PC-9 (cell line): ENCODE data around the gene DSG2. TPM values are rescaled to one million over a fixed set of nuclear protein-coding genes. Genes with fewer than 3 reads are reported as not detected.

ENCODE experiments used
- BruUV-seq: library from RNA; stranded (reverse); fragments of 400-500 nt; replicated peaks from 2 replicates; lab custom pipeline; 2021; lab: Mats Ljungman, UMichigan
- CTCF ChIA-PET: fragments of 300-600 bp; sonication (Branson Sonifier 250); formaldehyde crosslinking; loops from one replicate; lab custom pipeline; 2022; ENCODE audit warnings: antibody characterized with exemption; lab: Charles Lee
- POLR2A ChIA-PET: fragments of 300-600 bp; sonication (Branson Sonifier 250); formaldehyde crosslinking; loops from one replicate; lab custom pipeline; 2022; ENCODE audit warnings: antibody characterized with exemption; ENCODE audit not compliant: unreplicated experiment; lab: Charles Lee
- DNase-seq, 2 experiments: peaks; one replicate each; pipeline versions ENCODE4 v3.0.0 to v3.0.0-alpha.2; 2015 to 2022; ENCODE audit warnings: mixed read lengths in 1 of 2
- H2AFZ ChIP-seq: fragments of 200-600 bp; sonication (generic); 2 replicates; pipeline ENCODE4 v1.8.1; 2017; ENCODE audit warnings: antibody characterized with exemption
- H3F3A ChIP-seq: fragments of 200-600 bp; sonication (generic); 2 replicates; pipeline ENCODE4 v1.8.1; 2017; ENCODE audit warnings: antibody characterized with exemption, mild to moderate bottlenecking, low read depth; ENCODE audit not compliant: insufficient read depth
- H3K27ac ChIP-seq: fragments of 200-600 bp; sonication (generic); 2 replicates; pipeline ENCODE4 v1.6.1; 2016; ENCODE audit warnings: mixed run types
- H3K27me3 ChIP-seq: fragments of 200-600 bp; sonication (generic); 2 replicates; pipeline ENCODE4 v1.6.1; 2016; ENCODE audit warnings: low read depth, mixed run types; ENCODE audit not compliant: insufficient read depth
- H3K36me3 ChIP-seq: fragments of 200-600 bp; sonication (generic); 2 replicates; pipeline ENCODE4 v1.6.1; 2016; ENCODE audit warnings: low read depth, mixed run types
- H3K4me1 ChIP-seq: fragments of 200-600 bp; sonication (generic); replicated peaks from 2 replicates; pipeline ENCODE4 v1.6.1; 2016; ENCODE audit warnings: mixed run types; ENCODE audit not compliant: insufficient read depth
- H3K4me2 ChIP-seq: fragments of 200-600 bp; sonication (generic); 2 replicates; pipeline ENCODE4 v1.6.1; 2017; ENCODE audit warnings: mixed run types
- H3K4me3 ChIP-seq: fragments of 200-600 bp; sonication (generic); 2 replicates; pipeline ENCODE4 v1.6.1; 2016; ENCODE audit warnings: mixed run types
- H3K79me2 ChIP-seq: fragments of 200-600 bp; sonication (generic); 2 replicates; pipeline ENCODE4 v1.6.1; 2017; ENCODE audit warnings: low read depth, mixed run types
- H3K9me2 ChIP-seq: fragments of 200-600 bp; sonication (generic); 2 replicates; pipeline ENCODE4 v1.8.1; 2017; ENCODE audit warnings: mild to moderate bottlenecking; ENCODE audit not compliant: insufficient read depth
- H3K9me3 ChIP-seq: fragments of 200-600 bp; sonication (generic); 2 replicates; pipeline ENCODE4 v1.8.1; 2016; ENCODE audit warnings: low read depth; ENCODE audit not compliant: insufficient read depth
- H4K20me1 ChIP-seq: fragments of 200-600 bp; sonication (generic); 2 replicates; pipeline ENCODE4 v1.8.1; 2017; ENCODE audit not compliant: insufficient read depth
- CTCF ChIP-seq: fragments of 200-600 bp; sonication (generic); conservative IDR thresholded peaks from 2 replicates; pipeline ENCODE4 v1.6.1; 2017; ENCODE audit warnings: mixed run types, antibody characterized with exemption, mild to moderate bottlenecking, moderate library complexity
- EZH2 ChIP-seq: fragments of 200-600 bp; sonication (generic); IDR thresholded peaks from 2 replicates; pipeline ENCODE4 v1.8.0; 2017; ENCODE audit warnings: antibody characterized with exemption, low read depth
- intact Hi-C: fragments of 100-400 bp; cut with micrococcal nuclease; formaldehyde crosslinking; loops from one replicate; pipeline ENCODE4 v1.10.0; 2022; ENCODE audit not compliant: unreplicated experiment
- total RNA-seq: library from RNA; stranded (reverse); gene quantifications from 2 replicates; pipeline ENCODE4 v1.2.3, GENCODE V29; 2021

Gene DSG2
- total RNA-seq, 1 experiment from 2014 or later = 90.1 TPM

- H3K36me3 ChIP-seq = peaks cover 4% of the 10 kb centered on the region; the same call in 1 of the 2 replicates
- CTCF ChIA-PET = no interaction called here
These were observed 35.3 kb downstream of the DSG2 start for GRCh38 chr18:31533236-31533635.

GRCh38 chr18:31538837-31539236 lies 40.9 kb downstream of the DSG2 start:
- H4K20me1 ChIP-seq = no peaks in the 10 kb centered on the region
- H3K4me3 ChIP-seq = no peak overlapping the region
- intact Hi-C loops = no loop called here
- H3F3A ChIP-seq = no peaks in the 10 kb centered on the region
- no TSS peak for BruUV-seq
- H3K27ac ChIP-seq = no peak overlapping the region
- no peaks in the 10 kb centered on the region for H3K27me3 ChIP-seq
- H2AFZ ChIP-seq = no peak overlapping the region
- TF ChIP-seq CTCF = no peak
- TF ChIP-seq EZH2 = no peak
- H3K9me3 ChIP-seq = no peaks in the 10 kb centered on the region
- DNase-seq = no peak
- H3K9me2 ChIP-seq = no peaks in the 10 kb centered on the region
- H3K36me3 ChIP-seq = no peaks in the 10 kb centered on the region; the same call in 1 of the 2 replicates
- no peaks in the 10 kb centered on the region for H3K4me1 ChIP-seq
- CTCF ChIA-PET = no interaction called here
- POLR2A ChIA-PET = interaction anchor here (0.6 kb wide), 1 partner anchor 539 kb away, joined by 4 read pairs; no protein-coding TSS in a partner anchor
- H3K4me2 ChIP-seq = no peak overlapping the region
- no peaks in the 10 kb centered on the region for H3K79me2 ChIP-seq

More at GRCh38 chr18:31533236-31533635, 35.3 kb downstream of the DSG2 start:
- Histone ChIP-seq H3F3A (no peaks in the 10 kb centered on the region), H3K27me3 (no peaks in the 10 kb centered on the region), H3K79me2 (no peaks in the 10 kb centered on the region), H4K20me1 (no peaks in the 10 kb centered on the region), H3K9me2 (no peaks in the 10 kb centered on the region), H3K4me3 (no peak overlapping the region), H2AFZ (no peak overlapping the region), H3K9me3 (no peaks in the 10 kb centered on the region), H3K4me2 (no peak overlapping the region), H3K4me1 (no peaks in the 10 kb centered on the region), H3K27ac (no peak overlapping the region)
- TF ChIP-seq CTCF (no peak), EZH2 (no peak)
- POLR2A ChIA-PET = no interaction called here
- intact Hi-C loops = no loop called here
- BruUV-seq = no TSS peak
- no peak for DNase-seq

GRCh38 chr18:31546476-31546875 lies 48.5 kb downstream of the DSG2 start:
- Histone ChIP-seq H3K27me3 (no peaks in the 10 kb centered on the region), H3K79me2 (no peaks in the 10 kb centered on the region)

More at GRCh38 chr18:31546476-31546875, 48.5 kb downstream of the DSG2 start:
- Histone ChIP-seq H3K36me3 (no peaks in the 10 kb centered on the region; the same call in 1 of the 2 replicates), H3K27ac (no peak overlapping the region), H3K4me2 (no peak overlapping the region), H3K9me2 (no peaks in the 10 kb centered on the region), H3F3A (no peaks in the 10 kb centered on the region), H4K20me1 (no peaks in the 10 kb centered on the region), H3K9me3 (no peaks in the 10 kb centered on the region), H3K4me3 (no peak overlapping the region), H3K4me1 (no peaks in the 10 kb centered on the region), H2AFZ (no peak overlapping the region)
- no peak for TF ChIP-seq EZH2
- no peak for TF ChIP-seq CTCF
- DNase-seq = no peak
- intact Hi-C loops = no loop called here
- BruUV-seq = no TSS peak
- CTCF ChIA-PET = no interaction called here
- POLR2A ChIA-PET = no interaction called here
